Neural progenitor cell (in vitro differentiated cells): ENCODE results near the gene GDF9. TPM values are rescaled to one million over a fixed set of nuclear protein-coding genes. Genes with fewer than 3 reads are reported as not detected.
A peak's percentile ranks its signal among the peaks of the same experiment; 100 is the strongest.

Source experiments
- DNase-seq: peaks from one replicate; pipeline ENCODE4 v3.0.0-alpha.2; 2016; ENCODE audit warnings: low spot score
- H2AFZ ChIP-seq: fragments of 200-600 bp; sonication (generic); replicated peaks from 2 replicates; pipeline ENCODE4 v1.6.1; 2016; ENCODE audit warnings: antibody characterized with exemption
- H3F3A ChIP-seq: fragments of 200-600 bp; sonication (generic); 2 replicates; pipeline ENCODE4 v1.6.1; 2016; ENCODE audit warnings: antibody characterized with exemption, low read depth
- H3K27ac ChIP-seq: fragments of 200-600 bp; sonication (generic); 2 replicates; pipeline ENCODE4 v1.5.1; 2016; ENCODE audit warnings: mild to moderate bottlenecking
- H3K27me3 ChIP-seq: fragments of 200-600 bp; sonication (generic); 2 replicates; pipeline ENCODE4 v1.6.1; 2016; ENCODE audit warnings: mild to moderate bottlenecking, moderate library complexity
- H3K36me3 ChIP-seq: fragments of 200-600 bp; sonication (generic); 2 replicates; pipeline ENCODE4 v1.5.1; 2016
- H3K4me1 ChIP-seq: fragments of 200-600 bp; sonication (generic); 2 replicates; pipeline ENCODE4 v1.6.1; 2016; ENCODE audit warnings: mixed run types
- H3K4me2 ChIP-seq: fragments of 200-600 bp; sonication (generic); 2 replicates; pipeline ENCODE4 v1.6.1; 2016
- H3K4me3 ChIP-seq: fragments of 200-600 bp; sonication (generic); 2 replicates; pipeline ENCODE4 v1.5.1; 2016
- H3K79me2 ChIP-seq: fragments of 200-600 bp; sonication (generic); 2 replicates; pipeline ENCODE4 v1.6.1; 2016; ENCODE audit warnings: low read depth
- H3K9ac ChIP-seq: fragments of 200-600 bp; sonication (generic); 2 replicates; pipeline ENCODE4 v1.6.1; 2016
- H3K9me3 ChIP-seq: fragments of 200-600 bp; sonication (generic); 2 replicates; pipeline ENCODE4 v1.5.1; 2016; ENCODE audit warnings: low read depth
- H4K20me1 ChIP-seq: fragments of 200-600 bp; sonication (generic); 2 replicates; pipeline ENCODE4 v1.6.1; 2016; ENCODE audit warnings: low read depth
- H3K27ac Mint-ChIP-seq: 3 replicates; pipeline ENCODE4 v1.8.0; 2021; ENCODE audit warnings: mixed read lengths
- H3K27me3 Mint-ChIP-seq: 2 replicates; pipeline ENCODE4 v1.8.0; 2022; ENCODE audit warnings: low read depth, mild to moderate bottlenecking, inconsistent platforms, moderate library complexity, mixed read lengths; ENCODE audit not compliant: insufficient read depth
- H3K36me3 Mint-ChIP-seq: 3 replicates; pipeline ENCODE4 v1.8.0; 2021; ENCODE audit warnings: mixed read lengths
- H3K4me1 Mint-ChIP-seq: 3 replicates; pipeline ENCODE4 v1.8.0; 2021; ENCODE audit warnings: mixed read lengths
- H3K4me3 Mint-ChIP-seq: 3 replicates; pipeline ENCODE4 v1.8.0; 2021; ENCODE audit warnings: mild to moderate bottlenecking, moderate library complexity, mixed read lengths
- H3K9me3 Mint-ChIP-seq: 3 replicates; pipeline ENCODE4 v1.8.0; 2020; ENCODE audit warnings: mixed read lengths
- CTCF ChIP-seq: fragments of 200-600 bp; sonication (generic); IDR thresholded peaks from 2 replicates; pipeline ENCODE4 v1.5.1; 2017; ENCODE audit warnings: antibody characterized with exemption, mild to moderate bottlenecking
- EZH2 ChIP-seq: fragments of 200-600 bp; sonication (generic); IDR thresholded peaks from 2 replicates; pipeline ENCODE4 v1.6.1; 2017; ENCODE audit warnings: antibody characterized with exemption, mild to moderate bottlenecking, moderate library complexity
- EZH2phosphoT487 ChIP-seq: fragments of 200-600 bp; sonication (generic); IDR thresholded peaks from 2 replicates; pipeline ENCODE4 v1.6.1; 2017; ENCODE audit warnings: antibody characterized with exemption
- small RNA-seq: library from RNA; depleted of rRNA; stranded (forward); fragments of <200 nt; gene quantifications from one replicate; pipeline ENCODE3, GENCODE V24; 2015
- total RNA-seq: library from RNA; depleted of rRNA; stranded (reverse); fragments of >200 nt; gene quantifications from 2 replicates; pipeline ENCODE4 v1.2.3, GENCODE V29; 2015; ENCODE audit warnings: low replicate concordance

The GDF9 gene
- total RNA-seq, 1 donor from 2014 or later, result 0.82 TPM

GRCh38 chr5:132813599-132814502, 52.4 kb downstream of the GDF9 start:
- peak overlapping the region; percentile 66 for H2AFZ ChIP-seq
- peaks cover 16% of the 10 kb centered on the region for H4K20me1 ChIP-seq
- peaks cover 13% of the 10 kb centered on the region for H3K4me1 Mint-ChIP-seq
- no peaks in the 10 kb centered on the region for H3K9me3 ChIP-seq
- peak overlapping the region; percentile 50 for H3K4me3 ChIP-seq
- H3K36me3 Mint-ChIP-seq, result peaks cover 2% of the 10 kb centered on the region
- TF ChIP-seq EZH2phosphoT487, result peak; percentile 94
- TF ChIP-seq EZH2, result peak; percentile 88
- TF ChIP-seq CTCF, result no peak
- DNase-seq, result peak; percentile 74
- peaks cover 5% of the 10 kb centered on the region for H3K9me3 Mint-ChIP-seq
- H3K79me2 ChIP-seq, result no peaks in the 10 kb centered on the region
- peaks cover 46% of the 10 kb centered on the region for H3K27me3 Mint-ChIP-seq
- H3K4me1 ChIP-seq, result peaks cover 4% of the 10 kb centered on the region
- peaks cover 100% of the 10 kb centered on the region for H3K27me3 ChIP-seq
- no peak overlapping the region for H3K9ac ChIP-seq
- peak overlapping the region; percentile 78 for H3K4me2 ChIP-seq
- no peak overlapping the region for H3K4me3 Mint-ChIP-seq
- H3K27ac Mint-ChIP-seq, result no peak overlapping the region
- peaks cover 19% of the 10 kb centered on the region for H3F3A ChIP-seq
- H3K36me3 ChIP-seq, result no peaks in the 10 kb centered on the region
- H3K27ac ChIP-seq, result no peak overlapping the region

GRCh38 chr5:132812781-132813598, 53.3 kb downstream of the GDF9 start, which contains the start of gene SOWAHA:
Gene SOWAHA, plus strand, starts transcription at chr5:132813302. Its CDS starts 320 bp downstream, at chr5:132813622.
- Mint-ChIP-seq H3K36me3 (peaks cover 2% of the 10 kb centered on the region), H3K9me3 (peaks cover 5% of the 10 kb centered on the region), H3K4me1 (peaks cover 13% of the 10 kb centered on the region), H3K27ac (peak within 1 kb of the TSS; percentile 1), H3K4me3 (peak within 1 kb of the TSS; percentile 84), H3K27me3 (peaks cover 51% of the 10 kb centered on the region)
- Histone ChIP-seq H3K27me3 (peaks cover 100% of the 10 kb centered on the region), H3K9ac (no peak within 1 kb of the TSS), H3K9me3 (no peaks in the 10 kb centered on the region), H3K79me2 (no peaks in the 10 kb centered on the region), H3F3A (peaks cover 19% of the 10 kb centered on the region), H3K27ac (no peak within 1 kb of the TSS), H3K4me3 (peak within 1 kb of the TSS; percentile 50), H4K20me1 (peaks cover 16% of the 10 kb centered on the region), H2AFZ (peak within 1 kb of the TSS; percentile 66), H3K4me1 (peaks cover 4% of the 10 kb centered on the region), H3K36me3 (no peaks in the 10 kb centered on the region), H3K4me2 (peak within 1 kb of the TSS; percentile 78)
- DNase-seq, result peak; percentile 62
- peak; percentile 70 for TF ChIP-seq EZH2
- TF ChIP-seq CTCF, result no peak

GRCh38 chr5:132812123-132812765, 54.0 kb downstream of the GDF9 start:
- Histone ChIP-seq H3K27ac (no peak overlapping the region), H3K4me1 (peaks cover 7% of the 10 kb centered on the region), H3K27me3 (peaks cover 93% of the 10 kb centered on the region), H2AFZ (no peak overlapping the region), H3F3A (peaks cover 19% of the 10 kb centered on the region), H4K20me1 (peaks cover 16% of the 10 kb centered on the region), H3K79me2 (no peaks in the 10 kb centered on the region), H3K36me3 (no peaks in the 10 kb centered on the region), H3K9me3 (no peaks in the 10 kb centered on the region), H3K4me2 (no peak overlapping the region), H3K4me3 (no peak overlapping the region), H3K9ac (no peak overlapping the region)
- Mint-ChIP-seq H3K4me3 (peak overlapping the region; percentile 84), H3K27me3 (peaks cover 54% of the 10 kb centered on the region), H3K9me3 (peaks cover 5% of the 10 kb centered on the region), H3K36me3 (peaks cover 2% of the 10 kb centered on the region), H3K27ac (peak overlapping the region; percentile 1), H3K4me1 (peaks cover 18% of the 10 kb centered on the region)
- no peak for DNase-seq
- TF ChIP-seq CTCF, result no peak
- TF ChIP-seq EZH2, result peak; percentile 80

Small RNAs within 50 kb of the gene (small RNA-seq; reads per million reads assigned to genes)
- not detected for gene RNA5SP192

Other genes with a start within 250 kb of the GDF9 start
- not detected in 2 replicates for gene IL13, start 208.3 kb downstream of the GDF9 start, total RNA-seq
- gene IL4, start 192.5 kb downstream of the GDF9 start, total RNA-seq, result not detected in 2 replicates
- gene KIF3A, start 128.9 kb downstream of the GDF9 start, total RNA-seq, result 13.9 and 27.6 TPM in 2 replicates
- 0.22 TPM in 1 of 2 replicates, not detected in the other for gene CCNI2, start 119.0 kb downstream of the GDF9 start, total RNA-seq
- 39.9 and 50.1 TPM in 2 replicates for gene SEPTIN8, start 89.2 kb downstream of the GDF9 start, total RNA-seq
- gene SOWAHA, start 53.2 kb downstream of the GDF9 start, total RNA-seq, result 0.03 TPM in 1 of 2 replicates, not detected in the other
- 0.36 and 2.0 TPM in 2 replicates for gene SHROOM1, start 35.8 kb downstream of the GDF9 start, total RNA-seq
- 45.0 and 63.1 TPM in 2 replicates for gene UQCRQ, start 173 bp upstream of the GDF9 start, total RNA-seq
- gene LEAP2, start 7.2 kb upstream of the GDF9 start, total RNA-seq, result 3.5 and 3.6 TPM in 2 replicates
- 48.7 and 63.6 TPM in 2 replicates for gene AFF4, start 97.2 kb upstream of the GDF9 start, total RNA-seq
- 31.8 and 37.0 TPM in 2 replicates for gene ZCCHC10, start 160.1 kb upstream of the GDF9 start, total RNA-seq
- gene HSPA4, start 185.5 kb upstream of the GDF9 start, total RNA-seq, result 144 and 232 TPM in 2 replicates